ENCODE results near the gene RBFOX1. TPM values are rescaled to one million over a fixed set of nuclear protein-coding genes. Genes with fewer than 3 reads are reported as not detected.

Gene RBFOX1
- total RNA-seq, 4 donors from 2014 or later: 0.08 to 0.32 TPM; not detected in 2

DNA sequence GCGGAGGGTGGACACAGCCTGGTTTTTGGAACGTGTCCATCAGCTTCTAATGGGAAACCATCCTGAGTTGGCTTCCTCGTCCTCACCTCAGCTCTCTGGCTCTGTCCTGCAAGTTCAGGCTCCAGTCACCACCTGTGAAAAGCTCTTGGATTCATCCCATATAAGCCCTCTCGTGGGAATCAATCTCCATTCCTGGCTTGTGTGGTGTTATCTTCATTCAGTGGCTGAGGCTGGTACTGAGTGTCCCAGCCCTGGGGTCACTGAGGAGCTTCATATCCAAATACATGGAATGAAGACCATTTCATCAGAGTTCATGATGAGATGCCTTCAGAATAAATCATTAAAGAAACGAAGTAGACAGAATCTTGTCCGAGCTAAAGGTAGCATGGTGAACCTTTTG lies 189.2 kb downstream of the RBFOX1 start:
- no peak overlapping the region for H3K27ac ChIP-seq
- WGBS: 80% methylated on average over 6 of the region's 6 CpGs
- DNase-seq (ENCODE audit: low spot score in 2 of 2): no peak
- TF ChIP-seq, protein P1, sequence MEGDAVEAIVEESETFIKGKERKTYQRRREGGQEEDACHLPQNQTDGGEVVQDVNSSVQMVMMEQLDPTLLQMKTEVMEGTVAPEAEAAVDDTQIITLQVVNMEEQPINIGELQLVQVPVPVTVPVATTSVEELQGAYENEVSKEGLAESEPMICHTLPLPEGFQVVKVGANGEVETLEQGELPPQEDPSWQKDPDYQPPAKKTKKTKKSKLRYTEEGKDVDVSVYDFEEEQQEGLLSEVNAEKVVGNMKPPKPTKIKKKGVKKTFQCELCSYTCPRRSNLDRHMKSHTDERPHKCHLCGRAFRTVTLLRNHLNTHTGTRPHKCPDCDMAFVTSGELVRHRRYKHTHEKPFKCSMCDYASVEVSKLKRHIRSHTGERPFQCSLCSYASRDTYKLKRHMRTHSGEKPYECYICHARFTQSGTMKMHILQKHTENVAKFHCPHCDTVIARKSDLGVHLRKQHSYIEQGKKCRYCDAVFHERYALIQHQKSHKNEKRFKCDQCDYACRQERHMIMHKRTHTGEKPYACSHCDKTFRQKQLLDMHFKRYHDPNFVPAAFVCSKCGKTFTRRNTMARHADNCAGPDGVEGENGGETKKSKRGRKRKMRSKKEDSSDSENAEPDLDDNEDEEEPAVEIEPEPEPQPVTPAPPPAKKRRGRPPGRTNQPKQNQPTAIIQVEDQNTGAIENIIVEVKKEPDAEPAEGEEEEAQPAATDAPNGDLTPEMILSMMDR (IDR thresholded peaks at IDR 0.05): no peak
- TF ChIP-seq EP300 (IDR thresholded peaks at IDR 0.05) (no peak), POLR2A (IDR thresholded peaks at IDR 0.05) (no peak), POLR2AphosphoS5 (IDR thresholded peaks at IDR 0.05) (no peak)
- no peaks in the 10 kb centered on the region for H3K36me3 ChIP-seq
- no peaks in the 10 kb centered on the region for H3K9me3 ChIP-seq
- no peak overlapping the region for H3K4me3 ChIP-seq
- H3K4me1 ChIP-seq: no peaks in the 10 kb centered on the region
- no peaks in the 10 kb centered on the region for H3K27me3 ChIP-seq

DNA sequence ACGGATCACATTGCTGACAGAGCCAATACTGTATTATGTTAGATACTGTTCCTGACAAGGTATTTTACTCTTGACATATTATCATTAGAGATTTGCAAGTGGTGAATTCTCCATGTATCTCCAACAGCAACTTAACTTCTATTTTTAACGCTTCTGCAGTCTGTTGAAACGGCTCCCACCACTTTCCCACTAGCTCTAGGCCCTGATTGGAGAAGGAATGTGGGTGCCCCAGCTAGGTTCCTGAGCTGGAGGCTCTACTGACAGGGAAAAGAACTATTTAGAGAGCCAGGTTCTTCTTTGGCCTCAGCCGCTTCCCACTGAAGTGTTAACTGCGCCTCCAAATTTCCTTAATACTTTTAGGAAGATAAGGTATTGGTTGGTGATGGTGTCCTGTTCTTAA lies 191.8 kb downstream of the RBFOX1 start:
- TF ChIP-seq POLR2AphosphoS5 (IDR thresholded peaks at IDR 0.05) (no peak), EP300 (IDR thresholded peaks at IDR 0.05) (no peak), POLR2A (IDR thresholded peaks at IDR 0.05) (no peak)
- TF ChIP-seq, protein P1 (IDR thresholded peaks at IDR 0.05): no peak
- no peaks in the 10 kb centered on the region for H3K27me3 ChIP-seq
- H3K4me3 ChIP-seq: no peak overlapping the region
- DNase-seq (ENCODE audit: low spot score in 2 of 2): no peak
- H3K4me1 ChIP-seq: no peaks in the 10 kb centered on the region
- H3K9me3 ChIP-seq: no peaks in the 10 kb centered on the region
- 54% methylated on average over 5 of the region's 5 CpGs for WGBS
- no peak overlapping the region for H3K27ac ChIP-seq
- no peaks in the 10 kb centered on the region for H3K36me3 ChIP-seq

- H3K4me1 ChIP-seq: no peaks in the 10 kb centered on the region
- no peaks in the 10 kb centered on the region for H3K9me3 ChIP-seq
- TF ChIP-seq EP300 (IDR thresholded peaks at IDR 0.05) (no peak), POLR2A (IDR thresholded peaks at IDR 0.05) (no peak), POLR2AphosphoS5 (IDR thresholded peaks at IDR 0.05) (no peak)
- TF ChIP-seq, protein P1 (IDR thresholded peaks at IDR 0.05): no peak
- 90% methylated on average over 6 of the region's 6 CpGs for WGBS
- no peak overlapping the region for H3K4me3 ChIP-seq
- no peaks in the 10 kb centered on the region for H3K27me3 ChIP-seq
- no peaks in the 10 kb centered on the region for H3K36me3 ChIP-seq
- no peak for DNase-seq (ENCODE audit: low spot score in 2 of 2)
- no peak overlapping the region for H3K27ac ChIP-seq
Measured at GRCh38 chr16:7526736-7527135, 194.1 kb downstream of the RBFOX1 start.

GRCh38 chr16:7532534-7532933 lies 199.9 kb downstream of the RBFOX1 start:
- Histone ChIP-seq H3K9me3 (no peaks in the 10 kb centered on the region), H3K27me3 (no peaks in the 10 kb centered on the region), H3K36me3 (no peaks in the 10 kb centered on the region), H3K27ac (no peak overlapping the region), H3K4me3 (no peak overlapping the region), H3K4me1 (no peaks in the 10 kb centered on the region)
- 90% methylated on average over 6 of the region's 6 CpGs for WGBS
- no peak for TF ChIP-seq EP300 (IDR thresholded peaks at IDR 0.05)
- TF ChIP-seq, protein P1 (IDR thresholded peaks at IDR 0.05): no peak
- no peak for TF ChIP-seq POLR2AphosphoS5 (IDR thresholded peaks at IDR 0.05)
- no peak for TF ChIP-seq POLR2A (IDR thresholded peaks at IDR 0.05)
- DNase-seq (ENCODE audit: low spot score in 2 of 2): no peak

DNA sequence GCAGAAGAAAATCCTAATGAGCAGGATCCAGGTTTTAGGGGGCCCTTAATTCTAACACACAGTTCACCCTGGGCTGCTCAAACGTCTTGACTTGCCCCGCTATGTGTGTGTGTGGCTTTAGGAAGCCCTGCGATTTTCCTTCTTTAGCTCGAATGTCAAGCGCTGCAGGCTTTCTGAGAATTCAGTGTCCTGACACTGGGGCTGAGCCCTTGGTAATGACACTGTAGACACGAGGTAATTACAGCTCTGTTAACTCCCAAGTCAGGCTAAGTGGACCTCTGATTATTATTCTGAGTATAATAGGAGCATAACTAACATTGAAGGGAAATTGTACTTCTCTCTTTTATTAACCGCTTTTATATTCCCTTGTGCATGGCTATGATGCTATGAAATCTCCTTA lies 202.1 kb downstream of the RBFOX1 start:
- H3K4me3 ChIP-seq: no peak overlapping the region
- no peak for DNase-seq (ENCODE audit: low spot score in 2 of 2)
- no peaks in the 10 kb centered on the region for H3K27me3 ChIP-seq
- 78% methylated on average over 7 of the region's 7 CpGs for WGBS
- H3K4me1 ChIP-seq: no peaks in the 10 kb centered on the region
- TF ChIP-seq POLR2A (IDR thresholded peaks at IDR 0.05) (no peak), EP300 (IDR thresholded peaks at IDR 0.05) (no peak), POLR2AphosphoS5 (IDR thresholded peaks at IDR 0.05) (no peak)
- no peak overlapping the region for H3K27ac ChIP-seq
- no peaks in the 10 kb centered on the region for H3K9me3 ChIP-seq
- no peaks in the 10 kb centered on the region for H3K36me3 ChIP-seq

DNA sequence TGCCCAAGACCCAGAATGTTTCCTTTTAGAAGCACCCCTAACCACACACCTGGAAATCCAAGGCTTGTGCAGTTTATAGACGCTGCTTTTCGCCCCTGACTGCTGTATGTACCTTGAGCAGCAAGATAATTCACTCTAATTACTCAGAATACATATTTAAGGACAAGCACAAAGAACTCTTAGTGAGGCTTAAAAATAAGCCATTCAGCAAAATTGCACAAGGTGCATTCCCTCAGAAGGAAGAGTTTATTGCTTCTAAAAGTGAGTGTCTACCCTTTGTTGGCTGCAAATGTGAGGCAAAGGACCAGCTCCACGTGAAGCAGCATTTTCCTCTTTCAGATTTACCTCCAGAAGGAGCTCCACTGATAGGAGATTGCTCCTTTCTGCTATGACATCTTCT lies 208.4 kb downstream of the RBFOX1 start:
- no peak overlapping the region for H3K4me3 ChIP-seq
- H3K27me3 ChIP-seq: no peaks in the 10 kb centered on the region
- H3K27ac ChIP-seq: no peak overlapping the region
- no peaks in the 10 kb centered on the region for H3K9me3 ChIP-seq
- WGBS: 74% methylated on average over 3 of the region's 3 CpGs
- no peaks in the 10 kb centered on the region for H3K36me3 ChIP-seq
- TF ChIP-seq, protein P1 (IDR thresholded peaks at IDR 0.05): no peak
- TF ChIP-seq POLR2A (IDR thresholded peaks at IDR 0.05): no peak
- TF ChIP-seq POLR2AphosphoS5 (IDR thresholded peaks at IDR 0.05): no peak
- no peak for TF ChIP-seq EP300 (IDR thresholded peaks at IDR 0.05)
- H3K4me1 ChIP-seq: no peaks in the 10 kb centered on the region
- no peak for DNase-seq (ENCODE audit: low spot score in 2 of 2)
